Left ventricle myocardium superior (tissue), 1 donor: ENCODE results near the gene GALNT18. TPM values are rescaled to one million over a fixed set of nuclear protein-coding genes. Genes with fewer than 3 reads are reported as not detected.
A peak's percentile ranks its signal among the peaks of the same experiment; 100 is the strongest.

Experiments
- ATAC-seq: fragments of 200-7000 bp; cut with Tn5 transposase; one replicate; pipeline ENCODE4 v1.9.1; 2020; ENCODE audit warnings: mild to moderate bottlenecking, moderate library complexity
- DNase-seq: peaks from one replicate; pipeline ENCODE4 v3.0.0-alpha.2; 2020
- intact Hi-C: fragments of 100-400 bp; cut with micrococcal nuclease; formaldehyde crosslinking; loops from one replicate; pipeline ENCODE4 v1.11.0; 2022
- total RNA-seq: library from RNA; stranded (reverse); fragmentation: NEBNext Ultra II Directional; extraction: Animal tissue kit (Norgen Biotek cat#: 25700); gene quantifications from one replicate; pipeline ENCODE4 v1.2.1, GENCODE V29; 2021
- donor health status: DM: no; HTN: yes; CAD: no; lungs with severe emphysema.

Gene GALNT18
- total RNA-seq, 1 donor from 2014 or later, result 25.3 TPM

DNA sequence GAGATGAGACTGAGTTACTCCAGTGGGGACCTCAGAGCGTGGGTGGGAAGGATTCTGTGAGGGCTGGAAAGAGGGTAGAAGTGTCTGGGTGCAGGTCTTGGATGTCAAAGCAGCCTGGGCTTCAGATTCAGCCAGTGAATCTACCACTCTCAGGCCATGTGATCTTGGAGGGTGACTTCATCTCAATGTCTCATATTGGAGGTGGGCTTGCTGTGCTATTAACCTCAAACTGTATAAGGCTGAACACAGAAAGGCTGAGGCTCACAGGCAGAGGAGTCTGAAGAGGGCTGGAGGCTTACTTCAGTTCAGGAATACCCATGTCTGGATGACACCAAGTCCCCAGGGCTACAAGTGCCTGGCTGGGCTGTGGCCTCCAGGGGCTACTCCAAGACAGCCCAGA lies 332.1 kb downstream of the GALNT18 start:
- ATAC-seq, result no peak
- intact Hi-C loops, result no loop called here
- no peak for DNase-seq

DNA sequence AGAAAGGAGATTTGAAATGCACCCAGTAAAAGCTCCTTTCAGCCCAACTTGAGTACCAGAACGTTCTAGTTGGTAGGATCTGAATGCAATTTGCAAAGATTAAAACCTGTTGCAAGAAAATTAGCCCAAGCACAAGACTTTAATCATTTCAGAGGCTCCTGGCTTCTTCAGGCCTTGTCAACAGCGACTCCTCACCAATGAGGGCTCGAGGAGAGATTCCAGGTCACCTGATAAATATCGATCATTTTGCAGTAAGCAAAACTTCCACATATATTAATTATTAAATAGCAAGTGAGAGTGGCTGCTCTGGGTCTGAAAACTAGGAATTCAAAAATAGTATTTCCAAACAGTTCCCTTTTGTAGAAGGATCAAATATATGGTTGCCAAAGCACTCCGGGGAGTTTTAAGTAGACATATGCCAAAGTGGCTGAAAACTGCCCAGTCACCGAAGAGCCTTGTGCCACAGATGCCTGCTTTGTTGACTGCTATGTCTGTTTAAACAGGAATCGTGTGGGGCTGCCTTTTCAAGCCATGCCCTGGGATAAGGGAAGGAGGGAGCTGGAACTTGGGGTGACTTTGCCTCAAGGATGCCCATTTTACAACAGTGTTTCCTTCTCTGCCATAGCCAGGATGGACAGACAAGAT lies 332.7 kb downstream of the GALNT18 start:
- DNase-seq (no peak), ATAC-seq (no peak)
- intact Hi-C loops, result no loop called here

DNA sequence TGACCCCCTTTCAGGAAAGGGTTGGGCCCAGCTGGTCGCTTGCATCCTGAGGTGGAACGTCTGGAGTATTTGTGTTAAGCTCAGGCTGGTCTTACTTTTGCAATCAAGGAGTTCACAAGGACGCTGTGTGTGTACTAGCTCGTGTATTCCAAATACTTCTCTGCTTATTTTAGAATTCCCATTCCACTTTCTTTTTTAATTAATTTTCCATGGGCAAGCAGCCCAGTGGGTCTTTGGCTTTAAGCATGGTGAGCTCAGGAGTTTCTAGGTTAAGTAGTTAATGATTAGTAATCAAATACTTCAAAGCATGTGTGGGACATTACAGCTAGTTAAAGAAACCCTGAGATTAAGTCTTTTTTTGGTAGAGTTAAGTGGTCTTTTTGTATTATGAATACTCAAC lies 337.3 kb downstream of the GALNT18 start:
- intact Hi-C loops, result no loop called here
- no peak for DNase-seq
- no peak for ATAC-seq

DNA sequence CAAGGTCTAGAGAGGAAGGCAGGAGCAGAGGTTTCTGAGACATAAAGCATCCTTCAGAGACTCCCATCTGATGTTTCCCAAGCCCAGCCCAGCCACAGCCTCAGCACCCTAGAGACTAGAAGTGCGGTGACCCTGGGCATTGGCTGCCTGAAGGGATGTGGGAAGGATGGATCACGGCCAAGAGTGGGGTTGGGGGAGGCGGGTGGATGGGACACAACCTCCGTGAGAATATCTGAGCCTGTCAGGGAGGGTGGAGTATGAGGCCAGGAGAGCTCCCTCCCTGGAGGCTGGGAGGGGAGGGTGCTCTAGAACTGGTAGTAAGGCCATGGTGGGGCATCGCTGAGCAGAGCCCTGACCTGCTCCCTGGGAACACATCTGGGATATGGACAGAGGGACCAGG lies 340.2 kb downstream of the GALNT18 start:
- intact Hi-C loops, result no loop called here
- peak; percentile 20 for ATAC-seq
- no peak for DNase-seq

DNA sequence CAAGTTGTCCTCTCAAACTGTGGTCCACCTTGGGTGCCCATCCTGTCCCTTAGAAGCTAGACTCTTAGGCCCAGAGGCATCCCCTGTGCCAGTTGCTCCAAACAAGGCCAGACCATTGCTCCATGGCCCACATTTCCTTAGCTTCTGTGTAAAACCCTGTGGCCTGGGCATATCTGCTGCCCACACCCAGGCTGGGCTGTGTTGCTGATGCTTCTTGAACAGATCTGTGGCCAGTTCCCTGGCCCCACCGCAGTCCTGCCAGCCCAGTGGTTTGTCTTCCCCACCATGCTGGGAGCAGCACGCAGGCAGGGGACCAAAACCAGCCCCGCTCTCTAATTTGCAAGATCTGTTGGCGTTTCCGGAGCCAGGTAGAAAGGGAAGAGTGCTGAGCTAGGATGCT lies 341.0 kb downstream of the GALNT18 start:
- intact Hi-C loops, result no loop called here
- ATAC-seq, result no peak

DNA sequence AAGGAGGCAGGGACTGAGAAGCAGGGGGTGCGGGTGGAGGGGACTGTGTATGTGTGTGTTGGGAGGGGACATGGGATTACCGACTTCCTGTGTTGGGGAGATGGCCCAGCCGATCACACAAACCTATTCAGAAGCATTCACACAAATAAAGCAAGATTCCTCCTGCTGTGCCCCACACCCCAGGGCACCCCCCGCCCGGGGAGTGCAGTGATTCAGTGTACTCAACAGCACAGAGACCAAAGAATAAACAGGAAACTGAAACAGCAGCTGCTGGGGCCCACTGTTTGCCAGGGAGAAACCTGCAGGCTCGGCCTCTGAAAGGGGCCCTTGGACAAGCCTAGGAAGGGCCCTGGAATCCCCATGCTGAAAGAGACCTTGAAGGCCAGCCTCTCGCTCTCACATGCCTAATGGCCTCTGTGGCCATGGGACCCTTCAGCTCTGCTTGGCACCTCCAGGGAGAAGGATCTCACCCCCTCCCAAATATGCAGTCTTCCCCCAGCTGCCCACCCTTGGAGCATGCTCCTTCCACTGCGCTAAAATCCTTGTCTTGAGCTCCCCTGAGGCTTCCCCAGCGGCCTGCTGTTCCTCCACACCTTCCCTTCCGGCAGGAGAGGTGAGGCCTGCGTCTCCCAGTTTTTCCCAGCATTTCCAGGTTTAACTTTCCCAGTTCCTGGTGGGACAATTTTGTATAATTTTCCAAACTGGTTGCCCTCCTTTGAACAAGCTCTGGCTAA lies 341.7 kb downstream of the GALNT18 start:
- intact Hi-C loops, result no loop called here
- no peak for ATAC-seq

More for the DNA sequence above, 341.0 kb downstream of the GALNT18 start:
- no peak for DNase-seq

DNA sequence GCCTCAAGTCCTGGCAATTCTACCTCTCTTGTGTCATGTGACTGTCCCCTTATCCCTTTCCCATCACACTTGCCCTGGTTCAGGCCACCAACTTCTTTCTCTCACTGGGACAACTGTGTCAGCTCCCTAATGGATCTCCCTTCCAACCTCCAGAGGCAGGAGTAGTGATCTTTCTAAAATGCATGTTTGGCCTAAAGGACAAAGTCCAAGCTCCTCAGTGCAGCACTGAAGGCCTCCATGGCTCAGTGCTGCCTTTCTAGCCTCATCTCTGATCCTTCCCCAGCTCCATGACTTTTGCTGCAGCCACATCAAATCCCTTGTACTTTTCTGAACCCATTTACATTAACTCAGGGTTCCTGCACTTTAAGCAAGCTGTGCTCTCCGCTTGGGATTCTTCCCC lies 349.6 kb downstream of the GALNT18 start:
- ATAC-seq (no peak), DNase-seq (no peak)
- intact Hi-C loops, result no loop called here

More for the DNA sequence above, 341.7 kb downstream of the GALNT18 start:
- no peak for DNase-seq

DNA sequence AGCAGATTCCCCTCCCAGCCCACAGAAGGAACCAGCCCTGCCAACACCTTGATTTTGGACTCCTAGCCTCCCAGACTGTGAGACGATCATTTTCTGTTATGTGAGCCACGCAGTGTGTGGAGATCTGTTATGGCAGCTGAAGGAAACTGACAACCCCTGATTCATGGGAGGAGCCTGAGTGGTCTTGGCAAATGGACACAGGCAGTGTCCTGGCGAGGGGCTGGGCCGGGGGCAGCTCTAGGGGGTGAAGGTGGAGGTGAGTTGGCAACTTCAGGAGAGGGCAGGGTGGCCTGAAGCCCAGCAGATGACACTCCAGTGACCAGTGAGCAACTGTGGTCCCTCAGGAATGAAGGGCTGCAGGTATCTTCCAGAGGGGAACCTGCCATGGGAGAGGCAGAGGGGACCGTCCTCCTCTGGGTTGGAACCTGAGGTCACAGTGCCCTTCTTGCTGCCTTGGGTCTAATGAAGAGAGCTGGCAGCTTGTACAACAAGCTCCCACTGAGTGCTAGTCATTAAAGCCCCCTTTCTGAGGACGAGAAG lies 351.5 kb downstream of the GALNT18 start:
- no peak for DNase-seq
- intact Hi-C loops, result no loop called here
- no peak for ATAC-seq

DNA sequence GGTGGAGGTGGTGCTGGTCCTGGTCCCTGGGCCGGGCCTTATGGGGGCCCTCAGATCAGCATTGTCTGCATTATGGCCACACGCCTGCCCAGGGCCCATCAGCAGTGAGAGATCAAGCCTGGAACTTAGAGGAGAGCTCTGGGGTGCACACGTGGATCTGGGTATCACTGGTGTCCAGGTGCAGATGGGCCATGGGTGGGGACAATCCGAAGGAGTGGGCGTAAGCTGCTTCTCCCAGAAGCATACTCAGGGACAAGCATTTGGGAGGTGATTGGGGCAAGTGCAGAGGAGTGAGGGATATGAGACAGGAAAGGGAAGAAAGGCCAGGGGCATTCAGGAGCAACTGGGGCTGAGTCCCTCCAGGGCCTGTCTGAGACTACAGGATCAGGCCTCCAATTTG lies 353.1 kb downstream of the GALNT18 start:
- DNase-seq, result no peak
- intact Hi-C loops, result no loop called here
- ATAC-seq, result no peak

DNA sequence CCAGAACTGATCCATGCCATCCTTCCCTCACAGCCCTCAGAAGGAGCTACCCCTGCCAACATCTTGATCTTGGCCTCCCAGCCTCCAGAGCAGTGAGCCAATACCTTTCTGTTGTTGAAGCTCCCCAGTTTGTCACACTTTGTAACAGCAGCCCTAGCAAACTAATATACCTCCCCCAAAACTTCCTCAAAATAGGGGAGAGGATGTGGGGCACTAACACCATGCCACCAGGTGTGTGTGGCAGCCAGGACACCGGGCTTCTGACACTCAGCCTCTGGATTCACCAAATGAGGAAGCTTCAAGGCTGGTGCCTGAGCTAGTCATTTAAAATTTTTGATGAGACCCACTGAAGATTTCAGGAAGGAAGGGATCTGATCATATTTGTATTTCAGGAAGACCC lies 353.7 kb downstream of the GALNT18 start:
- intact Hi-C loops, result no loop called here
- DNase-seq (no peak), ATAC-seq (no peak)

DNA sequence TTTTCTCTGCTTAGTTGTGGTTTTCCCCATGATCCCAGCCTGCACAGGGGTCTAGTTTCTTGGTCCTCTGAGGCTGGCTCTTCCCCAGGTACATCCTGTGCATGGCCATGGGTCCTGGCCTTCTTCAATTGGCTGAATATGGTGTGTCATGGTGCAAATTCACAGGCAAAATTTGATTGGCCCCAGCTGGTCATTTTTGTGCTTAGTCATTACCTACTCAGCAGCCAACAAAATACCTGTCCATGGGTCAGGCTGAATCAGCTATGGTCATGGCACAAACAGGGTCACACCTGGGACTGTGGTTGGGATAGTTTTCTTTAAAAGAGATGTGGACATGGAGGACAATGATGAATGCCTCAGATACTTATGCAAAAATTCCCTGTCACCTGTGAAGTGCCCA lies 354.5 kb downstream of the GALNT18 start:
- DNase-seq (no peak), ATAC-seq (no peak)
- intact Hi-C loops, result no loop called here

DNA sequence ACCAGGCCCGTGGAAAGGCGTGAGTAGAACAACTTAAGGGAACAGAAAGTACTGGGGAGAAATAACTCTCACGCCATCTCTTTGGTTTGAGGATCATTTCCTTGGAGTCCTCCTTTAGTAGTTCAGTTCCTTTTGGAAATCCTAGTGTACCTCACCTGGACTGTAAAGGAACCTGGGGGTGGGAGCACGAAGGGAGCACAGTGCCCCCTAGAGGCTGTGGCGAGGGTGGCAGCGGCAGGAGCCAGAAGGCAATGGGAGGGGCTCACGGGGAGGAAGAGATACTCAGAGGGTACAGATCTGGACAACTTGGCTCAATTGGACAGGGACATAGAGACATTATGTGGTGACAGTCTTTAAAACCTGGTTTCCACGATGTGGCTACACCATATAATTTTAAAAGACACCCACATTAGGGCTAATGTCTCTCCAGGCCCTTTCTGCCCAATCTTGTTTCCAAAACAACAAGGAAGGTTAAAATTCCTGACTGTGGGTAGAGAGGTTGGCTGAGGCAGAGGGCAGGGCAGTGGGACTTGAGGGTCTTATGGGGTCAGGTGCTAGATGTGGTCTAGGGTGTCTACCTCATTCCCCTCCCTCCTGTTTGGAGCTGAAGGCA lies 355.7 kb downstream of the GALNT18 start:
- DNase-seq (peak; percentile 64), ATAC-seq (peak; percentile 59)
- intact Hi-C loops, result no loop called here

DNA sequence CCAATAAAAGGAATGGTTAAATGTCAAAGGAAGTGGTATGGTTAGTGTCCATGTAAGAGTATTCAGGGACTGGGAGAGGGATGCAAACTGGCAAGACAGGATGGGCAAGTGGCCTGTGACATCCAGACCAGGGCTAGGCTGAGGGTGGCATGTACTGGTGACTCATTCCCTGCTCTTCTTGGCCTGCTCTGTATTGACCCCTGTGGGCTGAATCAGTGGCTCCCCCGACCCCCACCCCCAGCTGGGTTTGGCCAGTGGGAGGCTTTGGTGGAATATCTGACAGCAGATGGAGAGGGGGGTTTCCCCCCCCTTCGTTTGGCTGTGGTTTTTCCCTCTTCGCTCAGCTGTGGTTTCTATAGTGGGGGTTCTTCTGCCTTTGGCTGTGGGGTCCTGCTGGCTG lies 356.5 kb downstream of the GALNT18 start:
- intact Hi-C loops, result no loop called here
- DNase-seq (no peak), ATAC-seq (no peak)

DNA sequence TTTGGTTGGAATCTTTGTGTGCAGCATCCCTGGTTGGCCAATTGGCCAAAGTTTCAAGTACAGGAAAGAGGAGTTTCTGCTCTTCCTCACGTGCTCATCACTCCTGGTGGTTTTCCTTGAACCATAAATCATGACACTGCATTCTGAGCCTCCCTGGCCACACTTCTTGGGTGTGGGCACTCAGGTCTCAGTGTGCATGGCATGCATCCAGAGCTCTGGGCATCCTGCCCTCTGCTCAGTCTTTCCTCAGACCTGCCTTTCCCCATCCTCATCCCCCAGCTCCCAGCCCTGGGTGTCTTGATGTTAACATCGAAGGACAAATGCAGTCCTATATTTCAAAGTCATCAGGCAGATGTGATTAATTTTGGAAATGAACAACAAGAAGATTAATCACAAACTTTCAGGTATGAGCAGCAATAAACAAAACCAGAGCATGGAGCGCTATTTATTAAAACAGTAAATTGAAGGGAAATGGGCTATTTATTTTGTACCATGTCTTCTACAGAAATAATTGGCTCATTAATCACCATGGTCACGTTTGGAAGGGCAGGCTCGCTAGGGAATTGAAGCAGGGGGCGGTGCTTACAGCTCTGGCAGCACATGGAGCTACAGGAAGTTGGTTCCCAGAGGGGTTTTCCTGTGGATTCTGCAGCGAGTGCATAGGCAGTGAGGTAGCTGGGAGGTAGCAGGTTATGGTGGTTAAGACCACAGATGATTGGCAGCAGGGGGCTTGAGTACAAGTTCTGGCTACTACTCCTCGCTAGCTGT lies 358.4 kb downstream of the GALNT18 start:
- DNase-seq (peak; percentile 44), ATAC-seq (no peak)
- intact Hi-C loops, result no loop called here

DNA sequence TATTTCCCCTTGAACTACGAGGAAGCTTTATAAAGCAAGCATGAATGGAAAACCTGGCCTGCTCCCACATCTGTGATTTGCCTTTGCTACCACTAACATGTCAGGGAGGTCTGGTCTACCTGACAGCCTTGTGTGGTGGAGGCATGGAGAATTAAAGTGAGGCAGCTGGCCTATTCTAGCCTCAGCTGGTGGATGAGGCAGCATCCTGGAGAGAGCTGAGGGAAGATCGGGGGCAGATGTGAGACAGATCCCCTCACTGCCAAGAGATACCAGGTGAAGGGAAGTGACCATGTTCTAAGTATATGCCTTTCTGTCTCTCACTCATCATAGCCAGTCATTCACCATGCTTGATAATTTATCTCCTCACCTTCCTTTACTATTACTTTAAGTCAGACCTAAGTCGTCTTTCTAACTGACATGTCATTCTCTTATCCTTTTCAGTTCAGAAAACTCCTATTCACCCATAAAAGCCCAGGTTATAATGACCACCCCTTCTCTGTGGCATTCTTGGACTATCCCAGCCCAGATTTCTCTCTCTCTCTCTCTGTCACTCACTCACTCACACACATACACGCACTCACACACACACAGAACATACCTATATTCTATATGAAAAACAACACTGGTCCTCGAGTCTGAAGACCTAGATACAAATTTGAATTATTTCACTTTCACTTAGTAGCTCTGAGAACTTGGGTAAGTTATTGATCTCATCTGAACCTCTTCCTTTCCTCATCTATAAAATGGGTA lies 359.5 kb downstream of the GALNT18 start:
- intact Hi-C loops, result no loop called here
- no peak for ATAC-seq
- DNase-seq, result no peak

DNA sequence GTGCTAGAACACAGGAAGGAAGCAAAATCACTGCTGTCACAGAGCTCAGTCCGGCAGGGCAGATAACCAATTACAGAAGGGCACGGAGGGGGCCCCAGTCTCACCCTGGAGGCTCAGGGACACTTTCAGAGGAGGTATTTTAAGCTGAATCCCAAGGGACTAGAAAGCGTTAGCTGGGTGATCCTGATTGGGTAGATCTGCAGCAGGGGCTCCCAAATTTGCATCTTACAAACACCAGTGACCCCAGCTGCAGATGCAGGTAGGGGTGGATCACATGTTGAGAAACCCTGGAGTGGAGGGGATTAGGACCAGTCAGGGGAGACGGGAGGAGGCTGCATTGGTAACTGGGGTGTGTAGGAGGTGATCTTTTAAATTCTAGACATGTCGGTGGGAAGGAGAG lies 360.2 kb downstream of the GALNT18 start:
- intact Hi-C loops, result no loop called here
- DNase-seq (no peak), ATAC-seq (no peak)

DNA sequence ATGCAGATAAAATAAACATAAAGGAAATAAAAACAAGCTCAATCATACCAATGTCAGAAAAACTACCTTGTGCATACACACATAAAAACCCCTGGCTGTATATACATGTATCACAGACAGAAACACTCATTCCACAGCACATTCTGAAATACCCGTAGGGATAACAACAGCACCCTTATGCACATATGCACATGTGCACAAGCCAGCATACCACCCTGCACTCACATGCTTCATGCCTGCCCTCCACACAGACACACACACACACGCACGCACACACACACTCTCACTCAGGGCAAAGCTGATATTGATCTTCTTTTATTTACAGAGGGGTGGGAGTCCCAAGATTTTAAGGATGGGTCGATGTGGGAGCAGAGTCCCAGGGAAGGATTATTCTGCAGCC lies 360.9 kb downstream of the GALNT18 start:
- intact Hi-C loops, result no loop called here
- ATAC-seq, result no peak
- no peak for DNase-seq

DNA sequence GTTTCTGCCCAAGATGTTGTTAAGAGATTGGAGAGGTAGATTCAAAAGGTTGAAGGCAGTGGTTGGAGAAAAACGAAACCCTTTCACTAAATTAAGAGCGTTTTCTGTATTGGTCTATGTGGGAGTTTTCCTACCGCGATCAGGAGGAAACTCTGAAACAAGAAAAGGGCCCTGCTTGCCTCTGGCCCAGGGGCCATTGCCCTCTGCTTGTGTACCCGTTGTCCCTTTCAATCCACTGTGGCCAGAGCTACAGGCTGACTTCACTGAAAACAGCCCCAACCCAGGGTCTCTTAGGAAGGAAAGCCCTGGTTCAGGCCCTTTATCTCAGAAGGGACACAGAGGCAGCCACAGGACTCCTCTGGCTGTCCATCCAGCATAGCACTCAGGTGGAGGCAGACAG lies 367.8 kb downstream of the GALNT18 start:
- ATAC-seq, result no peak
- intact Hi-C loops, result no loop called here
- DNase-seq, result no peak

DNA sequence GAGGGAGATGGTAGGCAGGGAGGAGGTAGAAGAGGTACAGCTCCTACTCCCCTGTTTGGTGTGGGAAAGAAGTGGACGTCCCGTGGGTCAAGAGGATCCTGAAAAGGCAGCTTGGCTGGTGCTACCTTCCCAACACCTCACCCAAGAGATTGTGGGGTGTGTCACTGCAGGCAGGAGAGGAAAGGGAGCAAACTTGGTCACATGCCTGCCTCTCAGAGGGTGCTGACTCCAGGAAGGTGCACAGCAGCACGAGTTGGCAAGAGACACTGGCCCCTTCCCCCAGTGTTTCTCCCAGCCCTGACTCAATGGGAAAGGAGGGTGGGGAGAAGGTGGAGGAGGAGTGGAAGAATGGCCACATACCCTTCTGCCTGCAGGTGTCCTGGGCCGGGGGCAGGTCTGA lies 368.3 kb downstream of the GALNT18 start:
- DNase-seq (no peak), ATAC-seq (no peak)
- intact Hi-C loops, result no loop called here
